Measurements from ENCODE around the gene GLI2. TPM values are rescaled to one million over a fixed set of nuclear protein-coding genes. Genes with fewer than 3 reads are reported as not detected.

Gene GLI2
- total RNA-seq, 1 donor from 2014 or later = 0.62 TPM

- DNase-seq (ENCODE audit: low spot score) = no peak
- H3K9me3 Mint-ChIP-seq = no peaks in the 10 kb centered on the region
- peaks cover 40% of the 10 kb centered on the region for H3K27me3 Mint-ChIP-seq (ENCODE audit: insufficient read depth)
- intact Hi-C loops (cut with micrococcal nuclease) = no loop called here
- no peak overlapping the region for H3K27ac Mint-ChIP-seq
- H3K4me3 Mint-ChIP-seq = no peak overlapping the region
- H3K4me1 Mint-ChIP-seq (ENCODE audit: low read depth) = peaks cover 16% of the 10 kb centered on the region
- no peaks in the 10 kb centered on the region for H3K36me3 Mint-ChIP-seq (ENCODE audit: low read depth)
Observed at GRCh38 chr2:120734930-120735651, 577 bp upstream of the GLI2 start.

GRCh38 chr2:120736202-120736623 is 545 bp downstream of the GLI2 start:
- intact Hi-C loops (cut with micrococcal nuclease) = no loop called here
- H3K4me1 Mint-ChIP-seq (ENCODE audit: low read depth) = peaks cover 16% of the 10 kb centered on the region
- H3K27ac Mint-ChIP-seq = no peak overlapping the region
- DNase-seq (ENCODE audit: low spot score) = no peak
- H3K4me3 Mint-ChIP-seq = peak overlapping the region; percentile 42
- no peaks in the 10 kb centered on the region for H3K9me3 Mint-ChIP-seq
- no peaks in the 10 kb centered on the region for H3K36me3 Mint-ChIP-seq (ENCODE audit: low read depth)
- peaks cover 48% of the 10 kb centered on the region for H3K27me3 Mint-ChIP-seq (ENCODE audit: insufficient read depth)

GRCh38 chr2:120736624-120737339 is 1.1 kb downstream of the GLI2 start:
- Mint-ChIP-seq H3K4me3 (peak overlapping the region; percentile 42), H3K9me3 (no peaks in the 10 kb centered on the region), H3K27ac (no peak overlapping the region), H3K4me1 (ENCODE audit: low read depth) (peaks cover 16% of the 10 kb centered on the region), H3K36me3 (ENCODE audit: low read depth) (no peaks in the 10 kb centered on the region), H3K27me3 (ENCODE audit: insufficient read depth) (peaks cover 50% of the 10 kb centered on the region)
- intact Hi-C loops (cut with micrococcal nuclease) = no loop called here
- no peak for DNase-seq (ENCODE audit: low spot score)

GRCh38 chr2:120737340-120738101 is 1.9 kb downstream of the GLI2 start:
- peaks cover 10% of the 10 kb centered on the region for H3K4me1 Mint-ChIP-seq (ENCODE audit: low read depth)
- no peak overlapping the region for H3K27ac Mint-ChIP-seq
- H3K4me3 Mint-ChIP-seq = no peak overlapping the region
- no peak for DNase-seq (ENCODE audit: low spot score)
- peaks cover 56% of the 10 kb centered on the region for H3K27me3 Mint-ChIP-seq (ENCODE audit: insufficient read depth)
- intact Hi-C loops (cut with micrococcal nuclease) = no loop called here
- H3K36me3 Mint-ChIP-seq (ENCODE audit: low read depth) = no peaks in the 10 kb centered on the region
- H3K9me3 Mint-ChIP-seq = no peaks in the 10 kb centered on the region

- Mint-ChIP-seq H3K9me3 (no peaks in the 10 kb centered on the region), H3K27me3 (ENCODE audit: insufficient read depth) (peaks cover 58% of the 10 kb centered on the region), H3K4me1 (ENCODE audit: low read depth) (peaks cover 4% of the 10 kb centered on the region), H3K36me3 (ENCODE audit: low read depth) (no peaks in the 10 kb centered on the region), H3K4me3 (no peak overlapping the region), H3K27ac (no peak overlapping the region)
- DNase-seq (ENCODE audit: low spot score) = no peak
- intact Hi-C loops (cut with micrococcal nuclease) = no loop called here
Observed at GRCh38 chr2:120738117-120738516, 2.4 kb downstream of the GLI2 start.

- intact Hi-C loops (cut with micrococcal nuclease) = no loop called here
- Mint-ChIP-seq H3K36me3 (ENCODE audit: low read depth) (no peaks in the 10 kb centered on the region), H3K4me1 (ENCODE audit: low read depth) (no peaks in the 10 kb centered on the region), H3K4me3 (no peak overlapping the region), H3K9me3 (no peaks in the 10 kb centered on the region), H3K27ac (no peak overlapping the region), H3K27me3 (ENCODE audit: insufficient read depth) (peaks cover 60% of the 10 kb centered on the region)
- DNase-seq (ENCODE audit: low spot score) = no peak
Observed at GRCh38 chr2:120738786-120739437, 3.2 kb downstream of the GLI2 start.

GRCh38 chr2:120739438-120740090 is 3.9 kb downstream of the GLI2 start:
- H3K36me3 Mint-ChIP-seq (ENCODE audit: low read depth) = no peaks in the 10 kb centered on the region
- H3K27ac Mint-ChIP-seq = no peak overlapping the region
- H3K4me3 Mint-ChIP-seq = no peak overlapping the region
- H3K4me1 Mint-ChIP-seq (ENCODE audit: low read depth) = no peaks in the 10 kb centered on the region
- peaks cover 62% of the 10 kb centered on the region for H3K27me3 Mint-ChIP-seq (ENCODE audit: insufficient read depth)
- no peaks in the 10 kb centered on the region for H3K9me3 Mint-ChIP-seq
- intact Hi-C loops (cut with micrococcal nuclease) = no loop called here
- DNase-seq (ENCODE audit: low spot score) = no peak

- Mint-ChIP-seq H3K4me1 (ENCODE audit: low read depth) (no peaks in the 10 kb centered on the region), H3K4me3 (no peak overlapping the region)
Observed at GRCh38 chr2:120740375-120740764, 4.7 kb downstream of the GLI2 start.

GRCh38 chr2:120740765-120741524 is 5.3 kb downstream of the GLI2 start:
- H3K4me3 Mint-ChIP-seq = no peak overlapping the region
- no peaks in the 10 kb centered on the region for H3K36me3 Mint-ChIP-seq (ENCODE audit: low read depth)
- intact Hi-C loops (cut with micrococcal nuclease) = no loop called here
- no peak overlapping the region for H3K27ac Mint-ChIP-seq
- no peaks in the 10 kb centered on the region for H3K9me3 Mint-ChIP-seq
- no peaks in the 10 kb centered on the region for H3K4me1 Mint-ChIP-seq (ENCODE audit: low read depth)
- no peak for DNase-seq (ENCODE audit: low spot score)
- peaks cover 66% of the 10 kb centered on the region for H3K27me3 Mint-ChIP-seq (ENCODE audit: insufficient read depth)

More at GRCh38 chr2:120740375-120740764, 4.7 kb downstream of the GLI2 start:
- no peaks in the 10 kb centered on the region for H3K36me3 Mint-ChIP-seq (ENCODE audit: low read depth)
- intact Hi-C loops (cut with micrococcal nuclease) = no loop called here
- H3K9me3 Mint-ChIP-seq = no peaks in the 10 kb centered on the region
- DNase-seq (ENCODE audit: low spot score) = no peak
- no peak overlapping the region for H3K27ac Mint-ChIP-seq
- peaks cover 67% of the 10 kb centered on the region for H3K27me3 Mint-ChIP-seq (ENCODE audit: insufficient read depth)

GRCh38 chr2:120741571-120742561 is 6.2 kb downstream of the GLI2 start:
- peaks cover 60% of the 10 kb centered on the region for H3K27me3 Mint-ChIP-seq (ENCODE audit: insufficient read depth)
- no peak overlapping the region for H3K4me3 Mint-ChIP-seq
- H3K36me3 Mint-ChIP-seq (ENCODE audit: low read depth) = no peaks in the 10 kb centered on the region
- DNase-seq (ENCODE audit: low spot score) = no peak
- no peaks in the 10 kb centered on the region for H3K4me1 Mint-ChIP-seq (ENCODE audit: low read depth)
- H3K9me3 Mint-ChIP-seq = no peaks in the 10 kb centered on the region
- intact Hi-C loops (cut with micrococcal nuclease) = no loop called here
- H3K27ac Mint-ChIP-seq = no peak overlapping the region

- DNase-seq (ENCODE audit: low spot score) = no peak
- Mint-ChIP-seq H3K4me3 (no peak overlapping the region), H3K27ac (no peak overlapping the region), H3K36me3 (ENCODE audit: low read depth) (no peaks in the 10 kb centered on the region), H3K27me3 (ENCODE audit: insufficient read depth) (peaks cover 44% of the 10 kb centered on the region), H3K4me1 (ENCODE audit: low read depth) (no peaks in the 10 kb centered on the region), H3K9me3 (no peaks in the 10 kb centered on the region)
- intact Hi-C loops (cut with micrococcal nuclease) = no loop called here
Observed at GRCh38 chr2:120743657-120744056, 8.0 kb downstream of the GLI2 start.
